NCI-H748 (cell line): ENCODE measurements around the gene SMPD3.

Experiments
- DNase-seq: peaks from one replicate; lab custom pipeline; 2025; ENCODE audit not compliant: unreplicated experiment; lab: John Stamatoyannopoulos, UW

SMPD3 gene

GRCh38 chr16:68436581-68436980, 11.7 kb downstream of the SMPD3 start:
- DNase-seq, result no peak

- DNase-seq, result no peak
Observed at GRCh38 chr16:68434624-68435210, 13.6 kb downstream of the SMPD3 start.

- DNase-seq, result no peak
Observed at GRCh38 chr16:68433316-68433715, 15.0 kb downstream of the SMPD3 start.

GRCh38 chr16:68432701-68433100, 15.6 kb downstream of the SMPD3 start:
- no peak for DNase-seq

- DNase-seq, result no peak
Observed at GRCh38 chr16:68429076-68429854, 19.0 kb downstream of the SMPD3 start.

- no peak for DNase-seq
Observed at GRCh38 chr16:68427649-68428303, 20.5 kb downstream of the SMPD3 start.

- DNase-seq, result no peak
Observed at GRCh38 chr16:68426347-68426652, 22.0 kb downstream of the SMPD3 start.

GRCh38 chr16:68425498-68426346, 22.6 kb downstream of the SMPD3 start:
- DNase-seq, result no peak

DNA sequence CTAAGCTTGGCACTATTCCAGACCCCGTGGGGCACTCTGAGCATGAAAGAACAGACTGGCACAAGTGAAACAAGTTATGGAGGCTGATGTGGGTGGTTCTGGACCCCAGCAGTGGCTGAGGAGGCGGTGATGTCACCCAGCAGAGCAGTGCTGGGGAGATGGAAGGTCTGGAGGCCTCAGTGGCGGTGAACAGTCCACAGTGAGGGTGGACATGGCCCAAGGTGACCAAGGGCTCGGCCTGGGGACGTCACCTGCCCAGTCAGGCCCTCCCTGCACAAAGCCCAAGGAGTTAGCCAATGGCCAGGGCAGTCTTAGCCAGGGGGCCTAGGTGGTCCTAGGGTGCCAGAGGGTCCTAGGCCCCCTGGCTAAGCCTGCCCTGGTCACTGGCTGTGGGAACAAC, 24.5 kb downstream of the SMPD3 start:
- DNase-seq, result no peak

DNA sequence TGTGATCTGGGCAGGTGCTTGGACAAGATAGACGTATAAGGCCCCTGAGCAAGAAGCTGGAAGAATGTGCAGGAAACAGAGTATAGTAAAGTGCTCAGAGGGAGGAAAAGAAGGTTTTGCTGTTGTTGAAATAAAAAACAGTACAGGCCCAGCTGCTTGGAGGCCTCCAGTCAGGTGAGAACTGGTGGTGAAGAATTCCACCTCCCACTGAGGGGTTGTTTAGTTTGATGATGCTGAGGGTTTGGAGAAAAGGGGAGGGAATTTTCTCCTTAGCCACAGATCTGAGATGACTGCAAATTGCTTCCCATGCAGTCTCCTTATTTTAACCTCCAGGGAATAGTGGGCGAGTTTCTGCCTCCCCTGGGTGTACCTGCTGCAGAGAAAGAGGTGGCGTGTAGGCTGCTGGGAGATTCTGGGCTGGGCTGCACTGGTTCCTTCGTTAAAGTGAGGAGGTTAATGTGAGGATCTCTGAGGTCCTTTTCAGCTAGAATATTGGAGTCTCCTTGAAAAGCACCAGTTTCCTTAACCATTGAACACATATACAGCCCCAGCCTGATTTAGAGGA, 25.8 kb downstream of the SMPD3 start:
- DNase-seq, result no peak

DNA sequence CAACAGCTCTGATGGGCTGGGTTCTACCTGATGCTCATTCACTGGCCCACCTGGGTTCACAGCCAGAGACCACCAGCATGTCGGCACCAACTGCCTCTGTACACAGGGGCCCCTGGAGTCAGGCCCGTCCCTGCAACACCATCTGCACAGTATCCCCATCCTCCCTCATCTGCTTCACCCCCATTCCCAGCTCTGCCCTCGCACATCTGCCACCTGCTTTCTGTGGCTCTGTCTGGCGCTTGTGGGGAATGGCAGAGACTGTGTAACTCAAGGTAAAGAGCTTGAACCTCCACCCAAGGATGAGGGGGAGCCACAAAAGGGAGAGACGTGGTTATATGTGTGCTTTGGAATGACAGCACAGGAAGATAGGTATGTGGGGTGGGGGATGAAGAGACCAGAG, 27.2 kb downstream of the SMPD3 start:
- no peak for DNase-seq

DNA sequence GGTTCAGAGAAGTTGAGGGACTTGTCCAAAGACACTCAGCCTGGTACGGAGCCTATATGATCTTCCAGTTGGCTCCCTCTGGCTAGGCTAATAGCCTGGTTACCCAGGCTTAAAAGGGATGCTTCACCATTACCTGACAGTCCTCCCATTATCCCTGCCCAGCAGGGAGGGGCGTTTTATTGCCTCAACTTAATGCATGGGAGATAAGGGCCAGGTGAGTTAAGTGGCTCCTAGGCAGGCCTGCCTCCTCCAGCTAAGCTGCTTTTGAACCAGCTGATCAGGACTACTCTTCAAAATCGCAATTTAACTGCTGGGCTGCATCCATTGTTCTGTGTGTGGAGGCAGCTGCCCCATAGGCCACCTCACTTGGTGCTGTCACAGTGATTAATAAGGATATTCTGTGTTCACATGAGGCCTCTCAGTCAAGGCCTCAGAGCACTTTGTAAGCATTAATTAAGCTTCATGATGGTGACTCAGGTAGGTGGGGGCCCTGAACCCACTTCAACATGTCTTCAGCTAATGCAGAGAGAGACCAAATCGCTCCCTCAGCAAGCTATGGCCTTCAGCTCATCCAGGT, 27.9 kb downstream of the SMPD3 start:
- DNase-seq, result peak; percentile 91

GRCh38 chr16:68417711-68418301, 30.5 kb downstream of the SMPD3 start:
- DNase-seq, result peak; percentile 80

- DNase-seq, result peak; percentile 88
Observed at GRCh38 chr16:68416057-68417046, 32.0 kb downstream of the SMPD3 start.

- no peak for DNase-seq
Observed at GRCh38 chr16:68414581-68414980, 33.7 kb downstream of the SMPD3 start.

DNA sequence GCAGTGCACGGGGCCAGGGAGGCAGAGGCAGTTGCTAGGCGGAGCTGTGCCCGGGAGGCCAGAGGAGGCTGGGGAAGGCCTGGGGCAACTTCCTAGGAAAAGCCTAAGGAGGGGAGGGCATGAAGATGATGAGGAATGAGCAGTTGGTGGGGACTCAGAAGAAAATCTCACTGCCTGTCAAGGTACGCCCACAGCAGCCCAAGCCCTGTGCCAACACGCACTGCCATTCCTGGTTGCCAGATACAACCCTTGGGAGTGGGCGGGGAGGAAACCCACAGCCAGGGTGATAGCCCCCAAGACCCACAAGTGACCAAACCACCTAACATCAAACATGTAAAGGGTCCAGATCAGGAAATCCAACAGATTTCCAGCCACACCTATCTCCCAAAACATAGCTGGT, 36.2 kb downstream of the SMPD3 start:
- DNase-seq, result no peak

GRCh38 chr16:68411086-68411485, 37.2 kb downstream of the SMPD3 start:
- no peak for DNase-seq

- no peak for DNase-seq
Observed at GRCh38 chr16:68408967-68409366, 39.3 kb downstream of the SMPD3 start.

- no peak for DNase-seq
Observed at GRCh38 chr16:68408428-68408827, 39.9 kb downstream of the SMPD3 start.
